Liver (tissue), 9 donors: Measurements from ENCODE around the gene SC5D. TPM values are rescaled to one million over a fixed set of nuclear protein-coding genes. Genes with fewer than 3 reads are reported as not detected.
A peak's percentile ranks its signal among the peaks of the same experiment; 100 is the strongest.

ENCODE experiments used
- DNase-seq: peaks from one replicate; pipeline ENCODE4 v3.0.0-alpha.2; 2017; ENCODE audit warnings: low spot score
- H3K27ac ChIP-seq, 2 donors: one replicate each; pipeline ENCODE4 v1.7.0; 2013; ENCODE audit warnings: inconsistent platforms in 2 of 2, low read length in 2 of 2, control low read depth in 1 of 2, low read depth in 1 of 2, mild to moderate bottlenecking in 1 of 2
- H3K27me3 ChIP-seq, 4 donors: one replicate each; pipeline versions ENCODE4 v1.6.1 to v1.7.0; 2013; ENCODE audit warnings: low read length in 3 of 4, inconsistent platforms in 1 of 4, mild to moderate bottlenecking in 1 of 4, moderate library complexity in 1 of 4; ENCODE audit not compliant: control insufficient read depth in 4 of 4, insufficient read depth in 4 of 4
- H3K36me3 ChIP-seq, 4 donors: one replicate each; pipeline versions ENCODE4 v1.6.1 to v1.7.0; 2013; ENCODE audit warnings: low read length in 3 of 4, mild to moderate bottlenecking in 3 of 4, low read depth in 1 of 4, moderate library complexity in 1 of 4; ENCODE audit not compliant: control insufficient read depth in 4 of 4, insufficient read depth in 3 of 4
- H3K4me1 ChIP-seq, 4 donors: one replicate each; pipeline versions ENCODE4 v1.6.1 to v1.7.0; 2013; ENCODE audit warnings: low read length in 3 of 4, mild to moderate bottlenecking in 3 of 4, moderate library complexity in 1 of 4; ENCODE audit not compliant: control insufficient read depth in 4 of 4, insufficient read depth in 4 of 4
- H3K4me3 ChIP-seq, 3 donors: one replicate each; pipeline versions ENCODE4 v1.6.1 to v1.7.0; 2013; ENCODE audit warnings: low read length in 3 of 3, control low read depth in 1 of 3, low read depth in 1 of 3, mild to moderate bottlenecking in 1 of 3
- H3K9ac ChIP-seq, 2 donors: one replicate each; pipeline ENCODE4 v1.7.0; 2013; ENCODE audit warnings: low read length in 2 of 2, mild to moderate bottlenecking in 2 of 2, moderate library complexity in 2 of 2, control low read depth in 1 of 2, low read depth in 1 of 2
- H3K9me3 ChIP-seq, 4 donors: one replicate each; pipeline versions ENCODE4 v1.6.1 to v1.7.0; 2013; ENCODE audit warnings: low read length in 3 of 4; ENCODE audit not compliant: control insufficient read depth in 4 of 4
- FOXA2 ChIP-seq: IDR thresholded peaks from 2 replicates; pipeline ENCODE4 v1.6.1; 2016; ENCODE audit warnings: antibody characterized with exemption
- HNF4G ChIP-seq: IDR thresholded peaks from 2 replicates; pipeline ENCODE4 v1.6.1; 2016; ENCODE audit warnings: antibody characterized with exemption
- NR2F2 ChIP-seq: IDR thresholded peaks from 2 replicates; pipeline ENCODE4 v1.6.1; 2016; ENCODE audit warnings: antibody characterized with exemption
- RAD21 ChIP-seq, 2 donors: IDR thresholded peaks; 2 replicates each; pipeline ENCODE4 v1.6.1; 2016; ENCODE audit warnings: antibody characterized with exemption in 2 of 2, mild to moderate bottlenecking in 2 of 2
- RXRA ChIP-seq, 2 donors: IDR thresholded peaks; 2 replicates each; pipeline ENCODE4 v1.6.1; 2017 to 2018; ENCODE audit warnings: antibody characterized with exemption in 2 of 2, mild to moderate bottlenecking in 1 of 2
- TAF1 ChIP-seq: conservative IDR thresholded peaks from 2 replicates; pipeline ENCODE4 v1.6.1; 2016; ENCODE audit warnings: antibody characterized with exemption, mild to moderate bottlenecking
- WGBS: extraction: QIAGEN DNeasy Blood & Tissue Kit; methylation state at CpG from one replicate; pipeline ENCODE4 v1.1.7; 2013; 5-methylcytosine and 5-hydroxymethylcytosine counted together
- polyA plus RNA-seq, 2 donors: library from polyadenylated mRNA; stranded (reverse) in 1 of 2; unstranded in 1 of 2; fragments of 200-250 nt in 1 of 2; fragments of >200 nt in 1 of 2; fragmentation: Nextera tagmentation in 1 of 2; extraction: Ambion mirVana in 1 of 2; gene quantifications; one replicate each; pipeline versions ENCODE4 v1.2.1 to v1.2.3, GENCODE V29; 2013 to 2015
- total RNA-seq, 2 donors: library from RNA; depleted of rRNA; stranded (reverse); fragments of >200 nt; gene quantifications; one replicate each; pipeline ENCODE4 v1.2.3, GENCODE V29; 2014
- TF ChIP-seq, protein P1 (sequence below): IDR thresholded peaks from 2 replicates; pipeline ENCODE4 v1.6.1; 2016; ENCODE audit warnings: antibody characterized with exemption, mild to moderate bottlenecking
- TF ChIP-seq, protein P2 (sequence below): IDR thresholded peaks from 2 replicates; pipeline ENCODE4 v1.6.1; 2016; ENCODE audit warnings: antibody characterized with exemption
- TF ChIP-seq, protein P3 (sequence below): IDR thresholded peaks from 2 replicates; pipeline ENCODE4 v1.6.1; 2016; ENCODE audit warnings: antibody characterized with exemption
- donor health status: healthy.
- donor health status: healthy.
- donor health status: healthy.
- donor health status: healthy.
- donor health status: healthy.

Gene SC5D
- total and polyA plus RNA-seq, 4 donors: 80.1 to 282 (median 153) TPM

DNA sequence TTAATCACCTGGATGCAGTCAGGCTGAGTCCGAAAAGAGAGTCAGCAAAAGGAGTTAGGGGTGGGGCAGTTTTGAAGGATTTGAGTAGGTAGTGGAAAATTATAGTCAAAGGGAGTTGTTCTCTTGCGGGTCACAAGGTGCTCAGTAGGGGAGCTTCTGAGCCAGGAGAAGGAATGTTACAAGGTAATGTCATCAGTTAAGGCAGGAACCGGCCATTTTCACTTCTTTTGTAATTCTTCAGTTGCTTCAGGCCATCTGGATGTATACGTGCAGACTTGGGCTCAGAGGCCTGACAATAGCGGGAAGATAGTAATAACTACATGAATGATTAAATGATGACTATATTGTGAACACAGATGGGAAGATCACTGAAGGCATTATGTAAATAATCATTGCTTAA is 6.2 kb downstream of the SC5D start (continued):
- TF ChIP-seq, protein P1, sequence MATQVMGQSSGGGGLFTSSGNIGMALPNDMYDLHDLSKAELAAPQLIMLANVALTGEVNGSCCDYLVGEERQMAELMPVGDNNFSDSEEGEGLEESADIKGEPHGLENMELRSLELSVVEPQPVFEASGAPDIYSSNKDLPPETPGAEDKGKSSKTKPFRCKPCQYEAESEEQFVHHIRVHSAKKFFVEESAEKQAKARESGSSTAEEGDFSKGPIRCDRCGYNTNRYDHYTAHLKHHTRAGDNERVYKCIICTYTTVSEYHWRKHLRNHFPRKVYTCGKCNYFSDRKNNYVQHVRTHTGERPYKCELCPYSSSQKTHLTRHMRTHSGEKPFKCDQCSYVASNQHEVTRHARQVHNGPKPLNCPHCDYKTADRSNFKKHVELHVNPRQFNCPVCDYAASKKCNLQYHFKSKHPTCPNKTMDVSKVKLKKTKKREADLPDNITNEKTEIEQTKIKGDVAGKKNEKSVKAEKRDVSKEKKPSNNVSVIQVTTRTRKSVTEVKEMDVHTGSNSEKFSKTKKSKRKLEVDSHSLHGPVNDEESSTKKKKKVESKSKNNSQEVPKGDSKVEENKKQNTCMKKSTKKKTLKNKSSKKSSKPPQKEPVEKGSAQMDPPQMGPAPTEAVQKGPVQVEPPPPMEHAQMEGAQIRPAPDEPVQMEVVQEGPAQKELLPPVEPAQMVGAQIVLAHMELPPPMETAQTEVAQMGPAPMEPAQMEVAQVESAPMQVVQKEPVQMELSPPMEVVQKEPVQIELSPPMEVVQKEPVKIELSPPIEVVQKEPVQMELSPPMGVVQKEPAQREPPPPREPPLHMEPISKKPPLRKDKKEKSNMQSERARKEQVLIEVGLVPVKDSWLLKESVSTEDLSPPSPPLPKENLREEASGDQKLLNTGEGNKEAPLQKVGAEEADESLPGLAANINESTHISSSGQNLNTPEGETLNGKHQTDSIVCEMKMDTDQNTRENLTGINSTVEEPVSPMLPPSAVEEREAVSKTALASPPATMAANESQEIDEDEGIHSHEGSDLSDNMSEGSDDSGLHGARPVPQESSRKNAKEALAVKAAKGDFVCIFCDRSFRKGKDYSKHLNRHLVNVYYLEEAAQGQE: no peak
- no peak for TF ChIP-seq RAD21 (IDR thresholded peaks at IDR 0.05)
- no peak for TF ChIP-seq RXRA (IDR thresholded peaks at IDR 0.05)
- TF ChIP-seq FOXA2: no peak

DNA sequence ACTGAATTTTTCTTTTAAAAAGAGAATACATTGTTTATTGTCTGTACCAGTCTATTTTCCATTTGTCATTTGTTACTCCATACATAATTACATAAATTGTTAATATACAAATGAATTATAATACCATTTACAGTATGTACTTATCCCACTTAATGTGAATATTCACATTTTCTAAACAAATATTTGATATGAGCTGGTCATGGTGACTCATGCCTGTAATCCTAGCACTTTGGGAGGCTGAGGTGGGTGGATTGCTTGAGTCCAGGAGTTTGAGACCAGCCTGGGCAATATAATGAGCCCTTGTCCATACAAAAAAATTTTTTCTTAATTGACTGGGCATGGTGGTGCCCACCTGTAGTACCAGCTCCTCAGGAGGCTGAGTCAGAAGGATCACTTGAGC is 6.8 kb downstream of the SC5D start:
- TF ChIP-seq NR2F2 (no peak), TAF1 (no peak), HNF4G (no peak)
- TF ChIP-seq, protein P2, sequence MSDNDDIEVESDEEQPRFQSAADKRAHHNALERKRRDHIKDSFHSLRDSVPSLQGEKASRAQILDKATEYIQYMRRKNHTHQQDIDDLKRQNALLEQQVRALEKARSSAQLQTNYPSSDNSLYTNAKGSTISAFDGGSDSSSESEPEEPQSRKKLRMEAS: no peak
- TF ChIP-seq, protein P3, sequence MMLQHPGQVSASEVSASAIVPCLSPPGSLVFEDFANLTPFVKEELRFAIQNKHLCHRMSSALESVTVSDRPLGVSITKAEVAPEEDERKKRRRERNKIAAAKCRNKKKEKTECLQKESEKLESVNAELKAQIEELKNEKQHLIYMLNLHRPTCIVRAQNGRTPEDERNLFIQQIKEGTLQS: no peak
- Histone ChIP-seq H3K27ac (no peak overlapping the region), H3K9ac (no peak overlapping the region), H3K27me3 (no peaks in the 10 kb centered on the region), H3K4me3 (no peak overlapping the region), H3K36me3 (peaks cover 0 to 12% (median under 1%) of the 10 kb centered on the region in 4 donors), H3K4me1 (peaks cover 3 to 58% (median 36%) of the 10 kb centered on the region in 4 donors), H3K9me3 (no peaks in the 10 kb centered on the region)
- no peak for DNase-seq

DNA sequence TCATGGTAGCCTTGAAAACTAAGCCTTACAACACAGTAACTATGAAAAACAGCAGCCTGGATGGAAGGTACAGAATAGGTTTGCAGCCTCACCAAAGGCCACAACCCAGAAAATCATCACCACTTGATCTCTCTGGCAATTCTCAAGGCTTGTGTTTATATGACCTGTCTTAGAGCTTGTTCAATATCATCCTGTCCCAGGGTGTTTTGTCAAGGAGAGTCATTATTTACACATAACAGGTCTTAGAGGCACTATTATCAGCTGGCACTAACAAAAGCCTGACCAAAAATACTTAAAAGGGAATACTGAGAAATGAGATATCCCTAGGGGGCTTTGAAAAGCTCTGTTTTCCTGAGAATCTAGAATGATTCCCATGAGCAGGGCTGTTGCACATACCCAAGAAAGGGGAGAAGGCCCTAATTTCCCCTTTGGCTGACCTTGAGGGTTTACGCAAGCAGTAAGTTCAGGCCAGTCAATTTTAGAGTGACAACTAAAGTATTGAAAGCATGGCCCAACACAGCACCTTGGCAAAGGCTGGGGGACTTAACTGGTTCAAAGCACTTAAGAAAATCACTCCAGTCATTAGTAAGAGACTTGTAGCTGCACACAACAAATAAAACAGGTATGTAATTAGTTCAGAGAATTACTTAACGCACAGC is 7.9 kb downstream of the SC5D start:
- 71% methylated on average over 2 of the region's 2 CpGs for WGBS
- H3K9me3 ChIP-seq: no peaks in the 10 kb centered on the region

More for the DNA sequence above, 7.9 kb downstream of the SC5D start:
- no peaks in the 10 kb centered on the region for H3K27me3 ChIP-seq
- no peak overlapping the region for H3K4me3 ChIP-seq
- H3K27ac ChIP-seq: peak overlapping the region; percentile 37 to 64
- H3K9ac ChIP-seq: peak overlapping the region in 1 of 2 donors; percentile 47
- TF ChIP-seq RXRA (IDR thresholded peaks at IDR 0.05) (peak in 1 of 2 donors; percentile 42), HNF4G (no peak)
- TF ChIP-seq, protein P3: no peak
- peaks cover 3 to 20% (median 7%) of the 10 kb centered on the region in 4 donors for H3K36me3 ChIP-seq
- DNase-seq: no peak
- peaks cover 3 to 48% (median 31%) of the 10 kb centered on the region in 4 donors for H3K4me1 ChIP-seq
